Hepatocyte (in vitro differentiated cells): ENCODE data around the gene TTN. TPM values are rescaled to one million over a fixed set of nuclear protein-coding genes. Genes with fewer than 3 reads are reported as not detected.

Experiments
- DNase-seq: peaks from one replicate; pipeline ENCODE4 v3.0.0-alpha.2; 2016; ENCODE audit warnings: low spot score
- H2AFZ ChIP-seq: fragments of 200-600 bp; sonication (generic); 2 replicates; pipeline ENCODE4 v1.6.0; 2016; ENCODE audit warnings: antibody characterized with exemption, mild to moderate bottlenecking
- H3K27ac ChIP-seq: fragments of 200-600 bp; sonication (generic); 2 replicates; pipeline ENCODE4 v1.5.1; 2016; ENCODE audit warnings: mild to moderate bottlenecking
- H3K27me3 ChIP-seq: fragments of 200-600 bp; sonication (generic); 2 replicates; pipeline ENCODE4 v1.6.1; 2016
- H3K36me3 ChIP-seq: fragments of 200-600 bp; sonication (generic); replicated peaks from 2 replicates; pipeline ENCODE4 v1.5.1; 2016; ENCODE audit warnings: low read depth; ENCODE audit not compliant: insufficient read depth
- H3K4me1 ChIP-seq: fragments of 200-600 bp; sonication (generic); 2 replicates; pipeline ENCODE4 v1.5.1; 2016; ENCODE audit warnings: mild to moderate bottlenecking, moderate library complexity; ENCODE audit not compliant: insufficient read depth
- H3K4me2 ChIP-seq: fragments of 200-600 bp; sonication (generic); 2 replicates; pipeline ENCODE4 v1.6.0; 2016
- H3K4me3 ChIP-seq: fragments of 200-600 bp; sonication (generic); 2 replicates; pipeline ENCODE4 v1.5.1; 2016; ENCODE audit warnings: mild to moderate bottlenecking
- H3K79me2 ChIP-seq: fragments of 200-600 bp; sonication (generic); 2 replicates; pipeline ENCODE4 v1.6.0; 2017; ENCODE audit warnings: mild to moderate bottlenecking
- H3K9me2 ChIP-seq: fragments of 200-600 bp; sonication (generic); replicated peaks from 2 replicates; pipeline ENCODE4 v1.6.0; 2017; ENCODE audit warnings: mild to moderate bottlenecking; ENCODE audit not compliant: insufficient read depth
- H3K9me3 ChIP-seq: fragments of 200-600 bp; sonication (generic); 2 replicates; pipeline ENCODE4 v1.5.1; 2016; ENCODE audit warnings: low read depth, mild to moderate bottlenecking
- H4K20me1 ChIP-seq: fragments of 200-600 bp; sonication (generic); 2 replicates; pipeline ENCODE4 v1.6.0; 2016; ENCODE audit warnings: mild to moderate bottlenecking; ENCODE audit not compliant: insufficient read depth, poor library complexity, severe bottlenecking
- CTCF ChIP-seq: fragments of 200-600 bp; sonication (generic); IDR thresholded peaks from 2 replicates; pipeline ENCODE4 v1.5.1; 2016; ENCODE audit warnings: antibody characterized with exemption, mild to moderate bottlenecking; ENCODE audit not compliant: poor library complexity
- EZH2 ChIP-seq: fragments of 200-600 bp; sonication (generic); IDR thresholded peaks from 2 replicates; pipeline ENCODE4 v1.6.1; 2016; ENCODE audit warnings: antibody characterized with exemption, mild to moderate bottlenecking, borderline replicate concordance
- EZH2phosphoT487 ChIP-seq: fragments of 200-600 bp; sonication (generic); IDR thresholded peaks from one replicate; pipeline ENCODE4 v1.6.1; 2018; ENCODE audit warnings: antibody characterized with exemption, mild to moderate bottlenecking, low read depth, moderate library complexity; ENCODE audit not compliant: unreplicated experiment, severe bottlenecking
- WGBS: methylation state at CpG from one replicate; pipeline ENCODE4 v1.1.6; 2016; ENCODE audit warnings: low lambda C conversion rate; ENCODE audit errors: missing lambda C conversion rate; 5-methylcytosine and 5-hydroxymethylcytosine counted together
- polyA plus RNA-seq: library from polyadenylated mRNA; unstranded; fragments of >200 nt; fragmentation: Nextera tagmentation; extraction: Ambion mirVana; gene quantifications from 2 replicates; pipeline ENCODE4 v1.2.1, GENCODE V29; 2016
- total RNA-seq: library from RNA; depleted of rRNA; stranded (reverse); fragments of >200 nt; gene quantifications from 2 replicates; pipeline ENCODE4 v1.2.3, GENCODE V29; 2014

Gene TTN
- total and polyA plus RNA-seq, 2 experiments from 2014 or later: 5.4 to 6.4 TPM

- Histone ChIP-seq H3K36me3 (peaks cover 3% of the 10 kb centered on the region), H3K4me3 (no peak overlapping the region), H3K4me2 (no peak overlapping the region), H3K9me2 (no peaks in the 10 kb centered on the region), H3K27ac (no peak overlapping the region), H3K9me3 (no peaks in the 10 kb centered on the region), H3K4me1 (no peaks in the 10 kb centered on the region), H3K27me3 (no peaks in the 10 kb centered on the region), H2AFZ (no peak overlapping the region), H3K79me2 (no peaks in the 10 kb centered on the region), H4K20me1 (no peaks in the 10 kb centered on the region)
- 94% methylated on average over 1 of the region's 1 CpG for WGBS
- TF ChIP-seq EZH2: no peak
- TF ChIP-seq EZH2phosphoT487: no peak
- no peak for TF ChIP-seq CTCF
- DNase-seq: no peak
Measured at GRCh38 chr2:178506101-178506500, 301.1 kb downstream of the TTN start.

GRCh38 chr2:178502751-178503150, 304.5 kb downstream of the TTN start:
- Histone ChIP-seq H3K36me3 (peaks cover 4% of the 10 kb centered on the region), H3K27ac (no peak overlapping the region), H3K4me3 (no peak overlapping the region), H3K4me1 (no peaks in the 10 kb centered on the region), H3K9me2 (no peaks in the 10 kb centered on the region), H3K4me2 (no peak overlapping the region), H4K20me1 (no peaks in the 10 kb centered on the region), H3K79me2 (no peaks in the 10 kb centered on the region), H2AFZ (no peak overlapping the region), H3K9me3 (no peaks in the 10 kb centered on the region), H3K27me3 (no peaks in the 10 kb centered on the region)
- WGBS: 83% methylated on average over 4 of the region's 4 CpGs
- no peak for DNase-seq
- TF ChIP-seq EZH2 (no peak), CTCF (no peak), EZH2phosphoT487 (no peak)

GRCh38 chr2:178499640-178500039, 307.6 kb downstream of the TTN start:
- H4K20me1 ChIP-seq: no peaks in the 10 kb centered on the region
- 93% methylated on average over 3 of the region's 3 CpGs for WGBS
- H3K27ac ChIP-seq: no peak overlapping the region
- H2AFZ ChIP-seq: no peak overlapping the region
- no peak overlapping the region for H3K4me3 ChIP-seq
- TF ChIP-seq EZH2 (no peak), EZH2phosphoT487 (no peak)
- no peaks in the 10 kb centered on the region for H3K4me1 ChIP-seq
- H3K79me2 ChIP-seq: no peaks in the 10 kb centered on the region
- H3K9me3 ChIP-seq: no peaks in the 10 kb centered on the region
- peaks cover 4% of the 10 kb centered on the region for H3K36me3 ChIP-seq
- H3K4me2 ChIP-seq: no peak overlapping the region
- H3K9me2 ChIP-seq: no peaks in the 10 kb centered on the region
- no peaks in the 10 kb centered on the region for H3K27me3 ChIP-seq
- no peak for DNase-seq

GRCh38 chr2:178498137-178498536, 309.1 kb downstream of the TTN start:
- Histone ChIP-seq H3K36me3 (peaks cover 4% of the 10 kb centered on the region), H3K27ac (no peak overlapping the region)

More at GRCh38 chr2:178498137-178498536, 309.1 kb downstream of the TTN start:
- no peaks in the 10 kb centered on the region for H3K9me3 ChIP-seq
- H3K79me2 ChIP-seq: no peaks in the 10 kb centered on the region
- no peak overlapping the region for H3K4me2 ChIP-seq
- no peaks in the 10 kb centered on the region for H3K27me3 ChIP-seq
- H2AFZ ChIP-seq: no peak overlapping the region
- H3K4me3 ChIP-seq: no peak overlapping the region
- H3K9me2 ChIP-seq: no peaks in the 10 kb centered on the region
- no peaks in the 10 kb centered on the region for H4K20me1 ChIP-seq
- TF ChIP-seq EZH2 (no peak), CTCF (no peak), EZH2phosphoT487 (no peak)
- H3K4me1 ChIP-seq: no peaks in the 10 kb centered on the region
- no peak for DNase-seq
